ENCODE data around the gene CALN1.

DNA sequence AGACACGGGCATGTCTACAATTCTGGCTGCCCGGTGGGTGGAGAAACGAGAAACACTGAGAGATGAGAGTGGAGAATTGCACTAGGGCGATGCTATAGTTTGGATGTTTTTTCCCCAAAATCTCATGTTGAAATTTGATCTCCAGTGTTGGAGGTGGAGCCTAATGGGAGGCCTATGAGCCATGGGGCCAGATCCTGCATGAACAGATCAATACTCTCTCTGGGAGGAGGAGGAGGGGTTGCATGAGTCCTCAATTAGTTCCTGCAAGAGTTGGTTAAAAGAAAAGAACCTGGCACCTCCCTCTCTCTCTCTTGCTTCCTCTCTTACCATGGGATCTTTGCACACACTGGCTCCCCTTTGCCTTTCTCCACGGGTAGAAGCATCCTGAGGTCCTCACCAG, 299.1 kb downstream of the CALN1 start:
- no peak for TF ChIP-seq EZH2 (optimal IDR thresholded peaks at IDR 0.05; ENCODE audit: low read depth, low read length)
- TF ChIP-seq, protein P1, sequence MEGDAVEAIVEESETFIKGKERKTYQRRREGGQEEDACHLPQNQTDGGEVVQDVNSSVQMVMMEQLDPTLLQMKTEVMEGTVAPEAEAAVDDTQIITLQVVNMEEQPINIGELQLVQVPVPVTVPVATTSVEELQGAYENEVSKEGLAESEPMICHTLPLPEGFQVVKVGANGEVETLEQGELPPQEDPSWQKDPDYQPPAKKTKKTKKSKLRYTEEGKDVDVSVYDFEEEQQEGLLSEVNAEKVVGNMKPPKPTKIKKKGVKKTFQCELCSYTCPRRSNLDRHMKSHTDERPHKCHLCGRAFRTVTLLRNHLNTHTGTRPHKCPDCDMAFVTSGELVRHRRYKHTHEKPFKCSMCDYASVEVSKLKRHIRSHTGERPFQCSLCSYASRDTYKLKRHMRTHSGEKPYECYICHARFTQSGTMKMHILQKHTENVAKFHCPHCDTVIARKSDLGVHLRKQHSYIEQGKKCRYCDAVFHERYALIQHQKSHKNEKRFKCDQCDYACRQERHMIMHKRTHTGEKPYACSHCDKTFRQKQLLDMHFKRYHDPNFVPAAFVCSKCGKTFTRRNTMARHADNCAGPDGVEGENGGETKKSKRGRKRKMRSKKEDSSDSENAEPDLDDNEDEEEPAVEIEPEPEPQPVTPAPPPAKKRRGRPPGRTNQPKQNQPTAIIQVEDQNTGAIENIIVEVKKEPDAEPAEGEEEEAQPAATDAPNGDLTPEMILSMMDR (IDR thresholded peaks at IDR 0.05; ENCODE audit: low read length), result no peak
- TF ChIP-seq EZH2phosphoT487 (IDR thresholded peaks at IDR 0.05; ENCODE audit: low read length), result no peak
